Measurements from ENCODE around the gene DDX43.
"Not testable (repeated sequence)": the region's sequence is repeated elsewhere in the genome, so short reads cannot be mapped to it uniquely, and the experiment has no call there.

DDX43 gene

DNA sequence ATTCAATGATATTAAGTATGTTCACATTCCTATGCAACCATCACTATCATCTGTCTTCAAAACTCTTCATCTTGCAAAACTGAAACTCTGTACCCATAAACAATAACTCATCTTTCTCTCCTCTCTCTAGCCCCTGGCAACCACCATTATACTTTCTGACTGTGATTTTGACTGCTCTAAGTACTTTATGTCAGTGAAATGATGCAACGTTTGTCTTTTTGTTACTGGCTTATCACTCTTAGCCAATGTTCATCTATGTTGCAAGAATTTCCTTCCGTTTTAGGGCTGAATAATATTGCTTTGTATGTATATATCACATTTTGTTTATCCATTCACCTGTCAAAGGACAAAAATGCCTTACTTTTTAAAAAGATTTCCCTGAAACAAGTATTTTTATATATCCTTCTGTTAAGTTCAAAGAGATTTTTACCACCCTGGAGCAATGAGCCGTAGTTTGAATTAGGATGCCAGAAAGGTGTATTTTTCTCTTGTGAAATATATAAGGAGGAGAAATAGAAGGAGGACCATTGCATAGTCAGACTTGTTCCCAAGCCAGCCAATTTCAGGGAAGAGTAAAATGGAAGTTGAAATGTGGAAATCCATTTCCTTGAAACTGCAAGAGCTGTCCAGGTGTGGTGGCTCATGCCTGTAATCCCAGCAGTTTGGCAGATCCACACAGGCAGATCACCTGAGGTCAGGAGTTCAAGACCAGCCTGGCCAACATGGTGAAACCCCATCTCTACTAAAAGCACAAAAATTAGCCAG, 61.4 kb downstream of the DDX43 start:
- ChIA-PET POLR2A (no interaction called here), CTCF (interaction anchor here (1.2 kb wide), 1 partner anchor 15 kb away, joined by 3 read pairs; no protein-coding TSS in a partner anchor)
- TF ChIP-seq, protein P1, sequence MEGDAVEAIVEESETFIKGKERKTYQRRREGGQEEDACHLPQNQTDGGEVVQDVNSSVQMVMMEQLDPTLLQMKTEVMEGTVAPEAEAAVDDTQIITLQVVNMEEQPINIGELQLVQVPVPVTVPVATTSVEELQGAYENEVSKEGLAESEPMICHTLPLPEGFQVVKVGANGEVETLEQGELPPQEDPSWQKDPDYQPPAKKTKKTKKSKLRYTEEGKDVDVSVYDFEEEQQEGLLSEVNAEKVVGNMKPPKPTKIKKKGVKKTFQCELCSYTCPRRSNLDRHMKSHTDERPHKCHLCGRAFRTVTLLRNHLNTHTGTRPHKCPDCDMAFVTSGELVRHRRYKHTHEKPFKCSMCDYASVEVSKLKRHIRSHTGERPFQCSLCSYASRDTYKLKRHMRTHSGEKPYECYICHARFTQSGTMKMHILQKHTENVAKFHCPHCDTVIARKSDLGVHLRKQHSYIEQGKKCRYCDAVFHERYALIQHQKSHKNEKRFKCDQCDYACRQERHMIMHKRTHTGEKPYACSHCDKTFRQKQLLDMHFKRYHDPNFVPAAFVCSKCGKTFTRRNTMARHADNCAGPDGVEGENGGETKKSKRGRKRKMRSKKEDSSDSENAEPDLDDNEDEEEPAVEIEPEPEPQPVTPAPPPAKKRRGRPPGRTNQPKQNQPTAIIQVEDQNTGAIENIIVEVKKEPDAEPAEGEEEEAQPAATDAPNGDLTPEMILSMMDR (IDR thresholded peaks at IDR 0.05; ENCODE audit: insufficient read depth, low read length, missing control alignments), result no peak
- no peak overlapping the region for H3K4me3 ChIP-seq (ENCODE audit: low read depth, low read length)
- no peak for DNase-seq (ENCODE audit: low read depth, low spot score)

DNA sequence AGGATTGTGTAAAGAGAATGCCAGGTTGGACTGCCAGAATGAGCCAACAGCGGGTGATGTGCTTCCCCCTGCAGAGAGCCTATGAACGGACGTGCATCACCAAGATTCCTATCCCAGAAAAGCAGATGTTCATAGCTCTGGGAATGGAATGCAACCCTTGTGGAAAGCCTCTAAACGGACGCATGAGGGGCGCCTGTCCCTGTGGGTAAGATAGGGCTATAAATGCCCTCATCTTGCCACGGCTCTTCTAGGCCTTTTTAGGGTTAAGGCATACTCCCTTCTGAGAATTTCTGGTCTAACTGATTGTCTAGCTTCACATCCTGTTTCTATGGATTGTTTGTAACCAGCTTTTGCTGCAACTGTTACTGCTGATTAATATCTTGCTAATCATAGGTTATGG, 64.8 kb downstream of the DDX43 start:
- H3K4me3 ChIP-seq (ENCODE audit: low read depth, low read length); CTCF ChIA-PET; POLR2A ChIA-PET; DNase-seq (ENCODE audit: low read depth, low spot score): not testable (repeated sequence)

DNA sequence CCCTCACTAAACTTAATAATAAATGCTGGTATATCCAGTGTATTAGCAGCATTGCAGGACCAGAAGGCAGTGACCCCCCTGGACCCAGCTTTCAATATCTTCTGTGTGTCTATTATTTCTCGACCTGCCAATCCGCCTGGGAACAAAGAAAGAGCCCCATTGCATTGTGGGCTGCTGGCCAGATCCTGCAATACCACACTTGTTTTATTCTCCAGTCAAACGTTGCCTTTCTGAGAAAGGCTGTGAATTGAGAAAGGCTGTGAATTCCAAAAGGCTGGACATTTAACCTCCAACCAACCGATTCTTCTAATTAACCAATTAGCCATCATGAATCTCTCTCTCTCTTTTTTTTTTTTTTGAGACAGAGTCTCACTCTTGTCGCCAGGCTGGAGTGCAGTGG, 65.4 kb downstream of the DDX43 start:
- POLR2A ChIA-PET, result no interaction called here
- TF ChIP-seq, protein P1 (IDR thresholded peaks at IDR 0.05; ENCODE audit: insufficient read depth, low read length, missing control alignments), result no peak
- CTCF ChIA-PET, result interaction anchor here (1.5 kb wide), 1 partner anchor 25 kb away, joined by 3 read pairs; no protein-coding TSS in a partner anchor
- DNase-seq (ENCODE audit: low read depth, low spot score), result no peak
- H3K4me3 ChIP-seq (ENCODE audit: low read depth, low read length), result no peak overlapping the region

DNA sequence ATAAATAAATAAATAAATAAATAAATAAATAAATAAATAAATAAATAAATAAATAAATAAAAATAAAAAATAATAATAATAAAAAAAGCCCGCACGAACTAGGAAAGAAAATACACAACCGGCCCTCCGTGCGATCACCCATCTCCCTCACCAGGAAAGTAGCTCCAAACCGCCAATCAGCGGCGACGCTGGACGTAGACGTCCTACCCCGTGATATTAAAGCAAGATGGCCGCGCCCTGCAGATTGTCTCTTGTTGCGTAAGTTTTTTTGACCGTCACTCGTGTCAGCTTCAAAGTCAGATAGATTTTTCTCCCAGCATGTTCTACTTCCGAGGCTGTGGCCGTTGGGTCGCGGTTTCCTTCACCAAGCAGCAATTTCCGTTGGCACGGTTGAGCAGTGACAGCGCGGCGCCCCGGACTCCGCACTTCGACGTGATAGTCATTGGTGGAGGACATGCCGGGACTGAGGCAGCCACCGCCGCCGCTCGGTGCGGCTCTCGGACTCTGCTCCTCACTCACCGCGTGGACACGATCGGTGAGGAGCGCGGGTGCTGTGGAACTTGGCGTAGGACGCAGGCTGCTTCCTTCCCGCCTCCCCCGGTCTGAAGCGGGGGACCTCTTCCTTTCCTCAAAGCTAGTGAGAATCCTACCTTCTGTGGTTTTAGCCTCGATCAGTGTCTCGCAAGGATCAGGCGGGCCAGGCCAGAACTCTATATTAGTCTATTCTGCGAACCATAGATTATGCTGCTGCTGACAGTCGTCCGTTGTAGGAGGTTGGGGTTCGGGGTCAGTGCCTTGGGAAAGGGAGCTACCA, 67.1 kb downstream of the DDX43 start, which contains the start of gene MTO1:
Gene MTO1 (plus strand): TSS at position 201 of the 814 bp plus-strand sequence. CDS start 118 bp downstream, at position 319.
- peak within 1 kb of the TSS; percentile 88 for H3K4me3 ChIP-seq (ENCODE audit: low read depth, low read length)
- TF ChIP-seq, protein P1 (IDR thresholded peaks at IDR 0.05; ENCODE audit: insufficient read depth, low read length, missing control alignments), result no peak
- CTCF ChIA-PET, result interaction anchor here (0.7 to 1.8 kb wide), 8 partner anchors 11 to 1749 kb away, joined by 3 to 6 read pairs (median 4); no protein-coding TSS in a partner anchor
- peak; percentile 54 for DNase-seq (ENCODE audit: low read depth, low spot score)
- POLR2A ChIA-PET, result interaction anchor here (0.6 to 1.9 kb wide), 5 partner anchors 10 to 226 kb away, joined by 3 to 10 read pairs (median 5); partner anchors contain the start of genes CGAS and EEF1A1

Data from AG04449 (cell line).